B cell (primary cell): ENCODE data around the gene KCTD20. TPM values are rescaled to one million over a fixed set of nuclear protein-coding genes. Genes with fewer than 3 reads are reported as not detected.
"Not testable (repeated sequence)": the region's sequence is repeated elsewhere in the genome, so short reads cannot be mapped to it uniquely, and the experiment has no call there.

Source experiments
- ATAC-seq: fragments of 200-7000 bp; cut with Tn5 transposase; one replicate; pipeline ENCODE4 v1.10.0; 2021; ENCODE audit warnings: low read depth, mild to moderate bottlenecking, moderate number of reproducible peaks, moderate library complexity
- CTCF ChIA-PET: fragments of 350-600 bp; sonication (Branson Sonifier 250); formaldehyde crosslinking; loops from one replicate; lab custom pipeline; 2021; ENCODE audit warnings: antibody characterized with exemption, inconsistent platforms; lab: Charles Lee
- POLR2A ChIA-PET: fragments of 350-600 bp; sonication (Branson Sonifier 250); formaldehyde crosslinking; loops from one replicate; lab custom pipeline; 2021; ENCODE audit warnings: antibody characterized with exemption; lab: Charles Lee
- DNase-seq: peaks from one replicate; pipeline ENCODE4 v3.0.0; 2013
- H2AFZ ChIP-seq: 2 replicates; pipeline ENCODE4 v1.6.1; 2012; ENCODE audit warnings: mild to moderate bottlenecking, low read depth, low read length; ENCODE audit not compliant: insufficient read depth, poor library complexity, severe bottlenecking
- H3K27ac ChIP-seq, 2 donors: 1 replicate in 1 of 2; 2 replicates in 1 of 2; pipeline ENCODE4 v1.5.1; 2012 to 2013; ENCODE audit warnings: low read length in 2 of 2, mild to moderate bottlenecking in 2 of 2, moderate library complexity in 1 of 2
- H3K27me3 ChIP-seq, 4 experiments: fragments of 200-600 bp in 1 of 4; sonication (generic) in 1 of 4; replicated peaks in 1 of 4; 1 replicate in 2 of 4; 2 replicates in 2 of 4; pipeline versions ENCODE4 v1.6.1 to v1.7.0; 2013 to 2016; ENCODE audit warnings: low read length in 3 of 4, mild to moderate bottlenecking in 2 of 4, mixed read lengths in 1 of 4, moderate library complexity in 1 of 4; ENCODE audit not compliant: insufficient read depth in 4 of 4, control insufficient read depth in 3 of 4; ENCODE audit errors: control extremely low read depth in 1 of 4
- H3K36me3 ChIP-seq, 2 experiments: replicated peaks in 1 of 2; 1 replicate in 1 of 2; 2 replicates in 1 of 2; pipeline versions ENCODE4 v1.6.1 to v1.7.1; 2013; ENCODE audit warnings: low read length in 1 of 2; ENCODE audit not compliant: insufficient read depth in 2 of 2, control insufficient read depth in 1 of 2; ENCODE audit errors: control extremely low read depth in 1 of 2, extremely low read depth in 1 of 2
- H3K4me1 ChIP-seq, 2 donors: fragments of 200-600 bp in 1 of 2; sonication (generic) in 1 of 2; 1 replicate in 1 of 2; 2 replicates in 1 of 2; pipeline versions ENCODE4 v1.5.1 to v1.6.1; 2013 to 2017; ENCODE audit warnings: low read length in 2 of 2; ENCODE audit not compliant: control insufficient read depth in 2 of 2, insufficient read depth in 2 of 2
- H3K4me2 ChIP-seq: replicated peaks from 2 replicates; pipeline ENCODE3; 2012; ENCODE audit warnings: mild to moderate bottlenecking, low read depth, low read length; ENCODE audit not compliant: poor library complexity, severe bottlenecking
- H3K4me3 ChIP-seq, 5 experiments: fragments of 200-600 bp in 1 of 5; sonication (generic) in 1 of 5; 1 replicate in 3 of 5; 2 replicates in 2 of 5; pipeline versions ENCODE4 v1.5.1 to v1.7.0; 2011 to 2016; ENCODE audit warnings: low read length in 4 of 5, mild to moderate bottlenecking in 4 of 5, low read depth in 2 of 5, control low read depth in 1 of 5, moderate library complexity in 1 of 5; ENCODE audit not compliant: insufficient read depth in 1 of 5; ENCODE audit errors: control extremely low read depth in 1 of 5, extremely low read depth in 1 of 5
- H3K79me2 ChIP-seq: fragments of 200-600 bp; sonication (generic); one replicate; pipeline ENCODE4 v1.6.0; 2016; ENCODE audit warnings: low read length; ENCODE audit not compliant: control insufficient read depth, insufficient read depth
- H3K9ac ChIP-seq: fragments of 200-600 bp; sonication (generic); 2 replicates; pipeline ENCODE4 v1.6.1; 2017; ENCODE audit warnings: mild to moderate bottlenecking, low read length, moderate library complexity
- H3K9me3 ChIP-seq, 3 donors: one replicate each; pipeline versions ENCODE4 v1.6.1 to v1.7.1; 2013; ENCODE audit warnings: low read length in 2 of 3; ENCODE audit not compliant: control insufficient read depth in 2 of 3, insufficient read depth in 1 of 3; ENCODE audit errors: control extremely low read depth in 1 of 3
- H4K20me1 ChIP-seq: 2 replicates; pipeline ENCODE4 v1.6.0; 2012; ENCODE audit warnings: mild to moderate bottlenecking, low read length; ENCODE audit not compliant: insufficient read depth, control insufficient read depth, poor library complexity, severe bottlenecking
- H3K27ac Mint-ChIP-seq: one replicate; pipeline ENCODE4 v1.8.0; 2021; ENCODE audit warnings: mixed read lengths
- H3K27me3 Mint-ChIP-seq: one replicate; pipeline ENCODE4 v1.8.0; 2021; ENCODE audit warnings: mixed read lengths
- H3K4me1 Mint-ChIP-seq: one replicate; pipeline ENCODE4 v1.8.0; 2021; ENCODE audit warnings: mixed read lengths
- H3K4me3 Mint-ChIP-seq: one replicate; pipeline ENCODE4 v1.8.0; 2021; ENCODE audit warnings: mixed read lengths
- H3K9me3 Mint-ChIP-seq: one replicate; pipeline ENCODE4 v1.8.0; 2022; ENCODE audit warnings: mixed read lengths; ENCODE audit not compliant: insufficient read depth
- CTCF ChIP-seq: fragments of 200-600 bp; IDR thresholded peaks from one replicate; pipeline ENCODE4 v1.8.0; 2022; ENCODE audit warnings: antibody characterized with exemption, mild to moderate bottlenecking
- EZH2 ChIP-seq: IDR thresholded peaks from 2 replicates; pipeline ENCODE4 v1.6.1; 2012; ENCODE audit warnings: borderline replicate concordance, low read depth, mild to moderate bottlenecking, moderate library complexity, low read length; ENCODE audit not compliant: insufficient read depth, poor library complexity, severe bottlenecking
- WGBS: methylation state at CpG from one replicate; pipeline ENCODE4 v1.1.5; 2013; ENCODE audit warnings: missing lambda C conversion rate; ENCODE audit not compliant: insufficient coverage; 5-methylcytosine and 5-hydroxymethylcytosine counted together
- intact Hi-C: fragments of 100-400 bp; cut with micrococcal nuclease; formaldehyde crosslinking; loops from one replicate; pipeline ENCODE4 v1.10.0; 2022
- polyA plus RNA-seq: library from polyadenylated mRNA; depleted of rRNA; stranded (reverse); fragments of >200 nt; gene quantifications from 2 replicates; pipeline ENCODE4 v1.2.3, GENCODE V29; 2012
- total RNA-seq, 2 donors: library from RNA; stranded (reverse); fragments of 120-200 nt in 1 of 2; gene quantifications; 1 replicate in 1 of 2; 2 replicates in 1 of 2; pipeline versions ENCODE4 v1.2.3 to v1.2.4, GENCODE V29; 2013 to 2022

KCTD20 gene
- total and polyA plus RNA-seq, 2 donors (not counting 1 experiment from before 2014, with no cell fraction given), result 19.5 to 37.5 TPM

GRCh38 chr6:36444470-36444869, 1.7 kb downstream of the KCTD20 start:
- peak overlapping the region in 1 of 2 donors; percentile 91 for H3K27ac ChIP-seq
- peaks cover 18% of the 10 kb centered on the region for H4K20me1 ChIP-seq
- H3K9ac ChIP-seq, result peak overlapping the region; percentile 88
- H3K27me3 ChIP-seq, result no peaks in the 10 kb centered on the region
- peak overlapping the region in 2 of 5 experiments; percentile 84 to 89 for H3K4me3 ChIP-seq
- intact Hi-C loops, result loop anchor here (5.0 kb wide), 1 partner anchor 233 kb away; the partner anchor contains the start of gene CDKN1A
- no peak for TF ChIP-seq EZH2
- no peak for TF ChIP-seq CTCF
- H3K27me3 Mint-ChIP-seq, result no peaks in the 10 kb centered on the region
- ATAC-seq, result no peak
- H3K36me3 ChIP-seq, result no peaks in the 10 kb centered on the region
- H3K9me3 Mint-ChIP-seq, result no peaks in the 10 kb centered on the region
- peak overlapping the region; percentile 97 for H2AFZ ChIP-seq
- peaks cover 0 to 4% (median 0%) of the 10 kb centered on the region in 3 donors for H3K9me3 ChIP-seq
- H3K4me1 ChIP-seq, result peaks cover 24 to 26% of the 10 kb centered on the region in 2 donors
- peaks cover 35% of the 10 kb centered on the region for H3K4me1 Mint-ChIP-seq
- ChIA-PET POLR2A (interaction anchor here (0.6 kb wide), 1 partner anchor 64 kb away, joined by 9 read pairs; no protein-coding TSS in a partner anchor), CTCF (interaction anchor here (1.8 kb wide), 1 partner anchor 14 kb away, joined by 4 read pairs; no protein-coding TSS in a partner anchor)
- peak overlapping the region; percentile 34 for H3K27ac Mint-ChIP-seq
- peaks cover 71% of the 10 kb centered on the region for H3K79me2 ChIP-seq
- WGBS, result no CpG with 5 or more reads among the region's 3 CpGs
- H3K4me2 ChIP-seq, result peak overlapping the region; percentile 76
- no peak for DNase-seq
- peak overlapping the region; percentile 98 for H3K4me3 Mint-ChIP-seq

GRCh38 chr6:36445621-36446020, 2.8 kb downstream of the KCTD20 start:
- Histone ChIP-seq H3K4me2 (no peak overlapping the region), H3K36me3 (no peaks in the 10 kb centered on the region), H3K79me2 (peaks cover 74% of the 10 kb centered on the region), H3K27me3 (no peaks in the 10 kb centered on the region), H3K4me3 (no peak overlapping the region), H2AFZ (no peak overlapping the region), H3K4me1 (peaks cover 24 to 26% of the 10 kb centered on the region in 2 donors), H3K27ac (peak overlapping the region in 1 of 2 donors; percentile 33), H3K9ac (no peak overlapping the region), H3K9me3 (peaks cover 0 to 4% (median 0%) of the 10 kb centered on the region in 3 donors), H4K20me1 (peaks cover 18% of the 10 kb centered on the region)
- H3K27me3 Mint-ChIP-seq, result no peaks in the 10 kb centered on the region
- peak overlapping the region; percentile 64 for H3K27ac Mint-ChIP-seq
- peak overlapping the region; percentile 52 for H3K4me3 Mint-ChIP-seq
- TF ChIP-seq EZH2 (no peak), CTCF (no peak)
- no peak for ATAC-seq
- H3K9me3 Mint-ChIP-seq, result no peaks in the 10 kb centered on the region
- peaks cover 41% of the 10 kb centered on the region for H3K4me1 Mint-ChIP-seq
- POLR2A ChIA-PET, result interaction anchor here (0.6 kb wide), 1 partner anchor 286 kb away, joined by 5 read pairs; no protein-coding TSS in a partner anchor
- no peak for DNase-seq
- intact Hi-C loops, result no loop called here
- CTCF ChIA-PET, result interaction anchor here (1.3 to 1.8 kb wide), 2 partner anchors 16 to 313 kb away, joined by 3 to 4 read pairs; no protein-coding TSS in a partner anchor

GRCh38 chr6:36449173-36449572, 6.4 kb downstream of the KCTD20 start:
- Histone ChIP-seq H4K20me1 (peaks cover 26% of the 10 kb centered on the region), H3K79me2 (peaks cover 86% of the 10 kb centered on the region)
- H3K27ac ChIP-seq, H3K27ac Mint-ChIP-seq, H3K27me3 ChIP-seq, H3K4me1 ChIP-seq, H3K9me3 ChIP-seq, DNase-seq, H3K27me3 Mint-ChIP-seq, H3K9ac ChIP-seq, CTCF ChIA-PET, H3K9me3 Mint-ChIP-seq, H3K4me3 Mint-ChIP-seq, intact Hi-C loops, H3K4me2 ChIP-seq, H2AFZ ChIP-seq, H3K36me3 ChIP-seq, ATAC-seq, H3K4me3 ChIP-seq: not testable (repeated sequence)
- 100% methylated on average over 8 of the region's 10 CpGs for WGBS
- peaks cover 32% of the 10 kb centered on the region for H3K4me1 Mint-ChIP-seq
- POLR2A ChIA-PET, result interaction anchor here (0.7 kb wide), 1 partner anchor 8 kb away, joined by 3 read pairs; no protein-coding TSS in a partner anchor
